HG02973 (cell line): ENCODE data around the gene BCS1L.
A peak's percentile ranks its signal among the peaks of the same experiment; 100 is the strongest.

Source experiments
- ATAC-seq: cut with Tn5 transposase; IDR thresholded peaks from one replicate; pipeline ENCODE4 v1.9.1; 2021; ENCODE audit warnings: moderate library complexity; ENCODE audit not compliant: unreplicated experiment

The BCS1L gene

GRCh38 chr2:218659258-218659987 lies at the start of gene BCS1L, which contains the start of gene ZNF142:
TSS of gene BCS1L (plus strand) at chr2:218659683. CDS start at chr2:218660988, 1,305 bp downstream.
TSS of gene ZNF142 (minus strand) at chr2:218659623. CDS start at chr2:218656429, 3,194 bp downstream.
- ATAC-seq: peak; percentile 92

GRCh38 chr2:218615868-218616315 lies 43.6 kb upstream of the BCS1L start:
- ATAC-seq: no peak

- ATAC-seq: no peak
Observed at GRCh38 chr2:218618102-218618860, 41.2 kb upstream of the BCS1L start.

GRCh38 chr2:218621007-218621406 lies 38.5 kb upstream of the BCS1L start:
- no peak for ATAC-seq

GRCh38 chr2:218622606-218623365 lies 36.7 kb upstream of the BCS1L start:
- ATAC-seq: no peak

GRCh38 chr2:218623366-218623705 lies 36.1 kb upstream of the BCS1L start:
- no peak for ATAC-seq

GRCh38 chr2:218626369-218626768 lies 33.1 kb upstream of the BCS1L start:
- no peak for ATAC-seq

GRCh38 chr2:218627939-218628338 lies 31.5 kb upstream of the BCS1L start:
- no peak for ATAC-seq

- ATAC-seq: no peak
Observed at GRCh38 chr2:218631837-218632236, 27.6 kb upstream of the BCS1L start.

GRCh38 chr2:218635719-218636118 lies 23.8 kb upstream of the BCS1L start:
- no peak for ATAC-seq

GRCh38 chr2:218638372-218638771 lies 21.1 kb upstream of the BCS1L start:
- ATAC-seq: no peak

- ATAC-seq: no peak
Observed at GRCh38 chr2:218642121-218642656, 17.3 kb upstream of the BCS1L start.

GRCh38 chr2:218642786-218643185 lies 16.7 kb upstream of the BCS1L start:
- no peak for ATAC-seq

GRCh38 chr2:218643751-218644310 lies 15.7 kb upstream of the BCS1L start:
- no peak for ATAC-seq

- no peak for ATAC-seq
Observed at GRCh38 chr2:218644721-218645120, 14.8 kb upstream of the BCS1L start.

- ATAC-seq: no peak
Observed at GRCh38 chr2:218645126-218645525, 14.4 kb upstream of the BCS1L start.

GRCh38 chr2:218648088-218648786 lies 11.2 kb upstream of the BCS1L start:
- no peak for ATAC-seq

GRCh38 chr2:218648787-218649100 lies 10.7 kb upstream of the BCS1L start:
- ATAC-seq: no peak

GRCh38 chr2:218655751-218656150 lies 3.7 kb upstream of the BCS1L start:
- no peak for ATAC-seq

- ATAC-seq: peak; percentile 35
Observed at GRCh38 chr2:218658671-218659257, 719 bp upstream of the BCS1L start.
